Duodenal mucosa (tissue), 2 donors: ENCODE measurements around the gene SNTG2.

Experiments
- H3K27ac ChIP-seq: one replicate; pipeline ENCODE4 v1.7.0; 2013; ENCODE audit warnings: low read depth, low read length
- H3K27me3 ChIP-seq, 2 donors: one replicate each; pipeline ENCODE4 v1.7.0; 2013; ENCODE audit warnings: low read length in 2 of 2, control low read depth in 1 of 2; ENCODE audit not compliant: insufficient read depth in 2 of 2, control insufficient read depth in 1 of 2
- H3K36me3 ChIP-seq, 2 donors: one replicate each; pipeline ENCODE4 v1.7.0; 2013; ENCODE audit warnings: low read length in 2 of 2, control low read depth in 1 of 2; ENCODE audit not compliant: insufficient read depth in 2 of 2, control insufficient read depth in 1 of 2
- H3K4me1 ChIP-seq, 2 donors: one replicate each; pipeline ENCODE4 v1.7.0; 2013; ENCODE audit warnings: low read length in 2 of 2, control low read depth in 1 of 2; ENCODE audit not compliant: insufficient read depth in 2 of 2, control insufficient read depth in 1 of 2
- H3K4me3 ChIP-seq, 2 donors: one replicate each; pipeline ENCODE4 v1.7.0; 2013; ENCODE audit warnings: low read length in 2 of 2, low read depth in 1 of 2
- H3K9ac ChIP-seq, 2 donors: one replicate each; pipeline ENCODE4 v1.7.0; 2013; ENCODE audit warnings: low read length in 2 of 2, low read depth in 1 of 2
- H3K9me3 ChIP-seq, 2 donors: one replicate each; pipeline ENCODE4 v1.7.0; 2013; ENCODE audit warnings: low read length in 2 of 2, control low read depth in 1 of 2; ENCODE audit not compliant: control insufficient read depth in 1 of 2

SNTG2 gene

GRCh38 chr2:1055014-1055595 lies 104.5 kb downstream of the SNTG2 start:
- H3K27ac ChIP-seq, result no peak overlapping the region
- H3K4me3 ChIP-seq, result no peak overlapping the region
- no peaks in the 10 kb centered on the region for H3K36me3 ChIP-seq

DNA sequence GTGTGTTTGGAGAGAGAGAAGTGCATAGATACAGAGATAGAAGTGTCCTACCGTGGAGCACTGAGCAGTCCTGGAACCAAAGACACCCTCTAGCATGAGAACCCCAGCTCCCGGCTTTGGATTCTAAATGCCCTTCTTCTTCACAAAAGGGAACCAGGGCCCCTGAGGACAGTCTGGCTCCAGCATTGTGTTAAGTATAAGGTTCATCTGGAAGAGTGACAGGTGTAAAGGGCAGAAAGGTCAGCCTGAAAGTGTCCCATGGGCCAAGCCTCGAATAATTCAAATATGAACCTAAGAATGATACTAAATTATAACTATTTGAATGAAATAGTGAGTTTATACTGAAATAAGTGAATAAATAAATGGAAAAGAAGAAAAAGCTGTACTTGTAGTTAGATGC lies 109.7 kb downstream of the SNTG2 start:
- Histone ChIP-seq H3K27ac (no peak overlapping the region), H3K9ac (no peak overlapping the region), H3K4me3 (no peak overlapping the region), H3K36me3 (no peaks in the 10 kb centered on the region), H3K4me1 (no peaks in the 10 kb centered on the region), H3K9me3 (peaks cover 0 to 4% of the 10 kb centered on the region in 2 donors), H3K27me3 (no peaks in the 10 kb centered on the region)

More at GRCh38 chr2:1055014-1055595, 104.5 kb downstream of the SNTG2 start:
- no peaks in the 10 kb centered on the region for H3K27me3 ChIP-seq
- no peak overlapping the region for H3K9ac ChIP-seq
- H3K9me3 ChIP-seq, result peaks cover 0 to 4% of the 10 kb centered on the region in 2 donors
- H3K4me1 ChIP-seq, result no peaks in the 10 kb centered on the region

DNA sequence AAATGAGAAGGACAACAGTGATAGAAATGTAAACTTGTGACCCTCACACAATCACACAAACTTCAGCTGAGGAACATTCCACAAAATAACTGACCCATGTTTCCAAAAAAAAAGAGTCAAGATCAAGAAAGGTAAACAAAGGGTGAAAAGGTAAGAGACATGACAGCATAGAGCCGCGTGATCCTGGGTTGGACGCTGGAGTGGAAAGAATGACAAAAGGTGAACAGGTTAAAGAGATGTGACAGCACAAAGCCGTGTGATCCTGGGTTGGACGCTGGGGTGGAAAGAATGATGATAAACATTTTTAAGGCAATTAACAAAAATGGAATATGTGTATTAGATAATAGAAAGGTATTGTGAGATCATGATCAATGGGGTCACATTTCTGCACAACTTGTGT lies 110.3 kb downstream of the SNTG2 start:
- Histone ChIP-seq H3K36me3 (no peaks in the 10 kb centered on the region), H3K9ac (no peak overlapping the region), H3K9me3 (peaks cover 0 to 4% of the 10 kb centered on the region in 2 donors), H3K4me1 (no peaks in the 10 kb centered on the region), H3K4me3 (no peak overlapping the region), H3K27ac (no peak overlapping the region), H3K27me3 (no peaks in the 10 kb centered on the region)

DNA sequence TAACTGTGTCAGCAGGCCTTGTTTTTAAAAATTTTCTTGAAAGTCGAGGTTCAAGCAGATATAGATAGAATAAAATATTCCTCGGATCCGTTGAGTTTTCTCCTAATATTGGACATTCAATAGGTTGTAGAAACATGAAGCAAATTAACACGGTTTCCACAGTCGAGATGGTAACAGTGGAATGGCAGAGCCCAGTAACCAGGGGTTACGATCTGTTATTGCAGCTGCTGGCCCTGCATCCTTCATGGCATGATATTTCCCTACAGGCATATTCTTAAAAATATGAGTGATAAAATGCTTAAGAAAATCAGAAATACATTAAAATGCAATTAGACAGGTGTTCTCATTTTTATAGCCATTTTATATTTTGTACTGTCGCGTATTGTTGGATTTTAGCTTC lies 117.6 kb downstream of the SNTG2 start:
- Histone ChIP-seq H3K36me3 (no peaks in the 10 kb centered on the region), H3K27me3 (no peaks in the 10 kb centered on the region), H3K4me3 (no peak overlapping the region), H3K4me1 (no peaks in the 10 kb centered on the region), H3K27ac (no peak overlapping the region), H3K9ac (no peak overlapping the region), H3K9me3 (peaks cover 0 to 3% of the 10 kb centered on the region in 2 donors)

- Histone ChIP-seq H3K4me1 (no peaks in the 10 kb centered on the region), H3K9me3 (peaks cover 0 to 3% of the 10 kb centered on the region in 2 donors), H3K9ac (no peak overlapping the region), H3K4me3 (no peak overlapping the region), H3K36me3 (no peaks in the 10 kb centered on the region), H3K27ac (no peak overlapping the region), H3K27me3 (no peaks in the 10 kb centered on the region)
Measured at GRCh38 chr2:1068822-1069221, 118.2 kb downstream of the SNTG2 start.

DNA sequence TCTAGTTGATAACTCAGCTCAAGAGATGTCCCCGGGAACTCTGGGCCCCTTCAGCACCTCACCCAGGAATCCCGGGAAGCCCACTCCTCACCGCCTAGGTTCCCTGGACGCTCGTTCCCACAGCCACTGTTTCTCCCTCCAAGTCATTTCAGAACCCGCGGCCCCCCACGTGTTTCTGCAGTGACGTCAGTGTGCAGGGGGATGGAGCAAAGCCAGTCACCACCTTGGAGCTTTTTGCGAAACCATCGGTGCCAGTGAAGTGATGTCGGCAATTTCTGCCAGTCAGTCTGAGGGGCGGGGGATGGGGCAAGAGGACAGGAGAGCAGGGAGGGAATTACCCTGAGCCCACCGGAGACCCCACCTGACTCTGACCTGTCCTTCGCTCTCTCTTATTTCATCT lies 119.2 kb downstream of the SNTG2 start:
- H3K4me1 ChIP-seq, result no peaks in the 10 kb centered on the region
- H3K27ac ChIP-seq, result no peak overlapping the region
- no peaks in the 10 kb centered on the region for H3K27me3 ChIP-seq
- H3K4me3 ChIP-seq, result no peak overlapping the region
- H3K9ac ChIP-seq, result no peak overlapping the region
- H3K9me3 ChIP-seq, result peaks cover 0 to 3% of the 10 kb centered on the region in 2 donors
- no peaks in the 10 kb centered on the region for H3K36me3 ChIP-seq

- Histone ChIP-seq H3K36me3 (no peaks in the 10 kb centered on the region), H3K4me1 (no peaks in the 10 kb centered on the region), H3K27ac (no peak overlapping the region), H3K27me3 (no peaks in the 10 kb centered on the region), H3K9me3 (peaks cover 0 to 3% of the 10 kb centered on the region in 2 donors), H3K4me3 (no peak overlapping the region), H3K9ac (no peak overlapping the region)
Measured at GRCh38 chr2:1070601-1071000, 120.0 kb downstream of the SNTG2 start.

DNA sequence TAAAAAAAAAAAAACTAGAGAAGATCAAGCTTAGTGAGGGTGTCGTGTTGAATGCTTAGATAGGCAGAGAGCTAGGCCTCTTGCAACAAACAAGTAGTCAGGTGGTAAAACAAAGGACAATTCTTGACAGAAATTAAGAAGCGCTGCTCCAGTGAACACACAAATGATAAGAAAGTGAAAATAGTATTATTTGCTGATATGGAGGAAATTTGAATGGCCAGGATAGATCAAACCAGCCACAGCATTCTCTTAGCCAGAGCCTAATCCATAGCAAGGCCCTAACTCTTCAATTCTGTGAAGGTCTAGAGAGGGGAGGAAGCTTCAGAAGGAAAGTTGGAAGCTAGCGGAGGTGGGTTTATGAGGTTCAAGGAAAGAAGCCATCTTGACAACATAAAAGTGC lies 121.0 kb downstream of the SNTG2 start:
- no peaks in the 10 kb centered on the region for H3K36me3 ChIP-seq
- no peaks in the 10 kb centered on the region for H3K4me1 ChIP-seq
- no peaks in the 10 kb centered on the region for H3K27me3 ChIP-seq
- no peak overlapping the region for H3K4me3 ChIP-seq
- H3K9ac ChIP-seq, result no peak overlapping the region
- peaks cover 0 to 3% of the 10 kb centered on the region in 2 donors for H3K9me3 ChIP-seq
- H3K27ac ChIP-seq, result no peak overlapping the region

DNA sequence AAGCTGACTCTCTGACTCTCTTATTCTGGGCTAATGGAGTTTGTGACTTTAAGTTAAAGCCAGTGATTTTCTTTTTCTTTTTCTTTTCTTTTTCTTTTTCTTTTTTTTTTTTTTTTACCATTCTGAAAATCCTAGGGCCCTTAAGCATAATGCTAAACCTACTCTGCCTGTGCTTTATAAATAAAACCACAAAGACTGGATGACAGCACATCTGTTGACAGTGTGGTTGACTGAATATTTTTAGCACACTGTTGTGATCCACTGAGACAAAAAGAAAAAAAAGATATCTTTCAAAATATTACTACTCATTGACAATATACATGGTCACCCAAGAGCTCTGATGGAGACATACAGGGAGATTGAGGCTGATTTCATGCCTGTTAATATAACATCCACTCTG lies 121.6 kb downstream of the SNTG2 start:
- Histone ChIP-seq H3K36me3 (no peaks in the 10 kb centered on the region), H3K27me3 (no peaks in the 10 kb centered on the region)

GRCh38 chr2:1077911-1078310 lies 127.3 kb downstream of the SNTG2 start:
- no peaks in the 10 kb centered on the region for H3K4me1 ChIP-seq

More for the DNA sequence above, 121.6 kb downstream of the SNTG2 start:
- Histone ChIP-seq H3K27ac (no peak overlapping the region), H3K9ac (no peak overlapping the region), H3K4me1 (no peaks in the 10 kb centered on the region), H3K9me3 (peaks cover 0 to 3% of the 10 kb centered on the region in 2 donors), H3K4me3 (no peak overlapping the region)

GRCh38 chr2:1078326-1078725 lies 127.7 kb downstream of the SNTG2 start:
- H3K9me3 ChIP-seq, result no peaks in the 10 kb centered on the region
- H3K9ac ChIP-seq, result no peak overlapping the region
- no peaks in the 10 kb centered on the region for H3K4me1 ChIP-seq
- H3K36me3 ChIP-seq, result no peaks in the 10 kb centered on the region
- H3K27ac ChIP-seq, result no peak overlapping the region
- no peaks in the 10 kb centered on the region for H3K27me3 ChIP-seq
- no peak overlapping the region for H3K4me3 ChIP-seq

More at GRCh38 chr2:1077911-1078310, 127.3 kb downstream of the SNTG2 start:
- no peaks in the 10 kb centered on the region for H3K36me3 ChIP-seq
- no peaks in the 10 kb centered on the region for H3K27me3 ChIP-seq
- H3K9me3 ChIP-seq, result no peaks in the 10 kb centered on the region
- no peak overlapping the region for H3K9ac ChIP-seq
- H3K4me3 ChIP-seq, result no peak overlapping the region
- no peak overlapping the region for H3K27ac ChIP-seq
